H1 (cell line): ENCODE results near the gene RSPH9. TPM values are rescaled to one million over a fixed set of nuclear protein-coding genes. Genes with fewer than 3 reads are reported as not detected.

ENCODE experiments used
- CTCF ChIA-PET: fragments of 300-600 bp; sonication (Branson Sonifier 250); formaldehyde crosslinking; loops from one replicate; lab custom pipeline; 2021; ENCODE audit not compliant: partially characterized antibody; lab: Charles Lee
- POLR2A ChIA-PET: fragments of 300-600 bp; sonication (Branson Sonifier 250); formaldehyde crosslinking; loops from one replicate; lab custom pipeline; 2021; ENCODE audit warnings: inconsistent platforms; ENCODE audit not compliant: partially characterized antibody; lab: Charles Lee
- DNase-seq, 2 experiments: peaks; one replicate each; pipeline versions ENCODE4 v3.0.0 to v3.0.0-alpha.2; 2010 to 2022; ENCODE audit warnings: low spot score in 2 of 2, low read depth in 1 of 2, mixed read lengths in 1 of 2
- FAIRE-seq: peaks from 2 replicates; lab custom pipeline; 2011; peaks lifted over from hg19 to GRCh38; lab: Jason Lieb, UNC
- H2AFZ ChIP-seq: 2 replicates; pipeline ENCODE4 v1.8.1; 2012; ENCODE audit warnings: low read length, inconsistent platforms
- H2AK5ac ChIP-seq: 2 replicates; pipeline ENCODE4 v1.6.1; 2013; ENCODE audit warnings: low read depth, low read length
- H2BK120ac ChIP-seq: replicated peaks from 2 replicates; pipeline ENCODE3; 2013; ENCODE audit warnings: low read depth, low read length, inconsistent platforms
- H2BK12ac ChIP-seq: 2 replicates; pipeline ENCODE4 v1.6.1; 2013; ENCODE audit warnings: low read depth, low read length
- H2BK15ac ChIP-seq: 2 replicates; pipeline ENCODE4 v1.6.1; 2013; ENCODE audit warnings: low read length
- H2BK20ac ChIP-seq: 2 replicates; pipeline ENCODE4 v1.6.1; 2013; ENCODE audit warnings: low read length
- H2BK5ac ChIP-seq: 2 replicates; pipeline ENCODE4 v1.6.1; 2013; ENCODE audit warnings: low read depth, low read length
- H3K14ac ChIP-seq: 2 replicates; pipeline ENCODE4 v1.6.1; 2013; ENCODE audit warnings: inconsistent platforms; ENCODE audit not compliant: insufficient read length
- H3K18ac ChIP-seq: 2 replicates; pipeline ENCODE4 v1.6.1; 2013; ENCODE audit warnings: low read length; ENCODE audit errors: extremely low read depth
- H3K23ac ChIP-seq: 2 replicates; pipeline ENCODE4 v1.6.1; 2013; ENCODE audit warnings: inconsistent platforms; ENCODE audit not compliant: insufficient read length
- H3K23me2 ChIP-seq: 2 replicates; pipeline ENCODE4 v1.6.1; 2013; ENCODE audit warnings: low read depth, low read length
- H3K27ac ChIP-seq: 2 replicates; pipeline ENCODE4 v1.6.1; 2011; ENCODE audit warnings: low read depth, low read length, inconsistent platforms
- H3K27me3 ChIP-seq, 4 experiments: replicated peaks in 1 of 4; 1 replicate in 1 of 4; 2 replicates in 3 of 4; pipeline versions ENCODE4 v1.6.1 to v1.8.1; 2011 to 2013; ENCODE audit warnings: low read length in 3 of 4, mild to moderate bottlenecking in 3 of 4, inconsistent platforms in 2 of 4, mixed read lengths in 2 of 4, moderate library complexity in 1 of 4; ENCODE audit not compliant: control insufficient read depth in 3 of 4, insufficient read depth in 3 of 4; ENCODE audit errors: extremely low read depth in 1 of 4
- H3K36me3 ChIP-seq, 4 experiments: 2 replicates each; pipeline versions ENCODE4 v1.6.1 to v1.8.1; 2011 to 2013; ENCODE audit warnings: mild to moderate bottlenecking in 4 of 4, low read length in 3 of 4, moderate library complexity in 2 of 4, control low read depth in 1 of 4, inconsistent platforms in 1 of 4; ENCODE audit not compliant: insufficient read depth in 4 of 4, control insufficient read depth in 2 of 4
- H3K4ac ChIP-seq: replicated peaks from 2 replicates; pipeline ENCODE3; 2013; ENCODE audit warnings: low read length, low read depth, mixed read lengths, inconsistent platforms; ENCODE audit not compliant: insufficient read length
- H3K4me1 ChIP-seq, 4 experiments: replicated peaks in 1 of 4; 1 replicate in 1 of 4; 2 replicates in 3 of 4; pipeline versions ENCODE4 v1.6.1 to v1.8.1; 2011 to 2013; ENCODE audit warnings: low read length in 3 of 4, inconsistent platforms in 2 of 4, mixed read lengths in 1 of 4; ENCODE audit not compliant: insufficient read depth in 4 of 4, control insufficient read depth in 3 of 4
- H3K4me2 ChIP-seq, 2 experiments: 2 replicates each; pipeline versions ENCODE4 v1.6.1 to v1.8.1; 2011 to 2013; ENCODE audit warnings: low read depth in 2 of 2, low read length in 2 of 2, control low read depth in 1 of 2, inconsistent platforms in 1 of 2, mild to moderate bottlenecking in 1 of 2; ENCODE audit not compliant: insufficient read depth in 1 of 2
- H3K4me3 ChIP-seq, 4 experiments: fragments of 200-600, 300-600 bp in 1 of 4; sonication (generic), shearing (Covaris generic), sonication (Bioruptor Twin) in 1 of 4; 2 replicates each; pipeline versions ENCODE4 v1.5.1 to v1.8.1; 2011 to 2016; ENCODE audit warnings: low read length in 4 of 4, low read depth in 3 of 4, control low read depth in 2 of 4, inconsistent platforms in 2 of 4, mild to moderate bottlenecking in 2 of 4, mixed read lengths in 1 of 4, moderate library complexity in 1 of 4; ENCODE audit not compliant: insufficient read depth in 2 of 4; ENCODE audit errors: extremely low read depth in 1 of 4
- H3K56ac ChIP-seq: replicated peaks from 2 replicates; pipeline ENCODE3; 2013; ENCODE audit warnings: low read depth, mild to moderate bottlenecking, mixed read lengths, low read length, inconsistent platforms; ENCODE audit not compliant: insufficient read length
- H3K79me1 ChIP-seq: 2 replicates; pipeline ENCODE4 v1.6.1; 2013; ENCODE audit warnings: low read depth, low read length, control low read depth
- H3K79me2 ChIP-seq, 2 experiments: 2 replicates each; pipeline versions ENCODE4 v1.6.1 to v1.8.1; 2012 to 2013; ENCODE audit warnings: low read length in 2 of 2, mild to moderate bottlenecking in 2 of 2, inconsistent platforms in 1 of 2; ENCODE audit not compliant: insufficient read depth in 2 of 2, control insufficient read depth in 1 of 2
- H3K9ac ChIP-seq, 4 experiments: replicated peaks in 1 of 4; 1 replicate in 1 of 4; 2 replicates in 3 of 4; pipeline versions ENCODE4 v1.6.1 to v1.8.1; 2011 to 2013; ENCODE audit warnings: low read depth in 3 of 4, low read length in 3 of 4, control low read depth in 2 of 4, mild to moderate bottlenecking in 2 of 4, moderate library complexity in 2 of 4, inconsistent platforms in 1 of 4; ENCODE audit errors: extremely low read depth in 1 of 4
- H3K9me3 ChIP-seq, 2 experiments: 2 replicates each; pipeline versions ENCODE4 v1.6.1 to v1.8.1; 2012 to 2013; ENCODE audit warnings: mild to moderate bottlenecking in 2 of 2, moderate library complexity in 2 of 2, control low read depth in 1 of 2, inconsistent platforms in 1 of 2, low read depth in 1 of 2, low read length in 1 of 2, mixed read lengths in 1 of 2; ENCODE audit not compliant: insufficient read depth in 2 of 2
- H4K20me1 ChIP-seq, 2 experiments: replicated peaks in 1 of 2; 2 replicates each; pipeline versions ENCODE3 to v1.8.1; 2011 to 2013; ENCODE audit warnings: inconsistent platforms in 2 of 2, low read length in 2 of 2, mild to moderate bottlenecking in 1 of 2; ENCODE audit not compliant: insufficient read depth in 2 of 2, control insufficient read depth in 1 of 2
- H4K5ac ChIP-seq: 2 replicates; pipeline ENCODE4 v1.6.1; 2013; ENCODE audit warnings: low read length, low read depth, mixed read lengths, inconsistent platforms; ENCODE audit not compliant: insufficient read length
- H4K8ac ChIP-seq: 2 replicates; pipeline ENCODE4 v1.8.0; 2013; ENCODE audit warnings: mild to moderate bottlenecking, moderate library complexity, low read length, inconsistent platforms; ENCODE audit not compliant: insufficient read depth; ENCODE audit errors: extremely low read depth
- H4K91ac ChIP-seq: replicated peaks from 2 replicates; pipeline ENCODE3; 2013; ENCODE audit warnings: low read length, mixed read lengths, inconsistent platforms; ENCODE audit not compliant: insufficient read length
- CBX8 ChIP-seq: fragments of 300-800, 300-1000 bp; sonication (generic); IDR thresholded peaks from 2 replicates; pipeline ENCODE4 v1.7.1; 2016; ENCODE audit warnings: low read depth, low read length, borderline replicate concordance
- CREB1 ChIP-seq: IDR thresholded peaks from 2 replicates; pipeline ENCODE4 v1.6.1; 2012; ENCODE audit warnings: inconsistent platforms
- JUN ChIP-seq: IDR thresholded peaks from 2 replicates; pipeline ENCODE4 v1.6.1; 2011; ENCODE audit warnings: low read depth, mild to moderate bottlenecking, improper control_type of control experiment, low read length
- SAP30 ChIP-seq: fragments of 300-600 bp; sonication (generic); IDR thresholded peaks from 2 replicates; pipeline ENCODE4 v1.7.1; 2012; ENCODE audit warnings: low read length, moderate library complexity, mild to moderate bottlenecking, inconsistent platforms; ENCODE audit not compliant: insufficient read depth, insufficient replicate concordance
- SIX5 ChIP-seq: IDR thresholded peaks from 2 replicates; pipeline ENCODE4 v1.6.1; 2011; ENCODE audit warnings: mild to moderate bottlenecking, low read depth, low read length
- SRF ChIP-seq: IDR thresholded peaks from 2 replicates; pipeline ENCODE4 v1.6.1; 2011; ENCODE audit warnings: mild to moderate bottlenecking, low read depth, low read length, moderate library complexity
- TAF1 ChIP-seq: IDR thresholded peaks from 2 replicates; pipeline ENCODE4 v1.6.1; 2011; ENCODE audit warnings: mild to moderate bottlenecking, low read depth, low read length
- TEAD4 ChIP-seq: IDR thresholded peaks from 2 replicates; pipeline ENCODE4 v1.6.1; 2012; ENCODE audit warnings: low read depth, low read length, inconsistent platforms, mixed read lengths
- YY1 ChIP-seq: IDR thresholded peaks from 2 replicates; pipeline ENCODE4 v1.6.1; 2011; ENCODE audit warnings: low read depth, mild to moderate bottlenecking, low read length
- WGBS, 2 experiments: shearing (Covaris generic) in 1 of 2; methylation state at CpG; one replicate each; pipeline versions ENCODE4 v1.1.6 to v1.1.7; 2013 to 2015; ENCODE audit warnings: low lambda C conversion rate in 2 of 2, mixed read lengths in 2 of 2, inconsistent platforms in 1 of 2, low coverage in 1 of 2, missing lambda C conversion rate in 1 of 2; ENCODE audit not compliant: insufficient replicate concordance in 2 of 2, insufficient coverage in 1 of 2, insufficient read length in 1 of 2; ENCODE audit errors: extremely low coverage in 1 of 2, missing lambda C conversion rate in 1 of 2; 5-methylcytosine and 5-hydroxymethylcytosine counted together
- polyA plus RNA-seq, 7 experiments: library from polyadenylated mRNA; depleted of rRNA in 3 of 7; stranded (reverse) in 5 of 7; unstranded in 2 of 7; fragments of >200 nt in 5 of 7; fragments of 200-250 nt in 2 of 7; gene quantifications; 1 replicate in 5 of 7; 2 replicates in 1 of 7; 4 replicates in 1 of 7; pipeline versions ENCODE4 v1.2.1 to v1.2.3, GENCODE V29; 2011 to 2013; ENCODE audit warnings: missing spikeins in 2 of 7, mixed read lengths in 2 of 7
- total RNA-seq: library from RNA; stranded (reverse); fragmentation: NEBNext Ultra II Directional; extraction: Animal tissue kit (Norgen Biotek cat#: 25700); gene quantifications from 2 replicates; pipeline ENCODE4 v1.2.1, GENCODE V29; 2021
- TF ChIP-seq, protein P1 (sequence below): IDR thresholded peaks from 2 replicates; pipeline ENCODE4 v1.6.1; 2012; ENCODE audit warnings: inconsistent platforms
- TF ChIP-seq, protein P2 (sequence below): IDR thresholded peaks from 2 replicates; pipeline ENCODE4 v1.6.1; 2012; ENCODE audit warnings: low read length, inconsistent platforms

RSPH9 gene
- total and polyA plus RNA-seq, 2 of the 8 experiments (the other 6 are each of a cell fraction or from before 2014, with no cell fraction given) = 0.15 to 0.23 TPM

DNA sequence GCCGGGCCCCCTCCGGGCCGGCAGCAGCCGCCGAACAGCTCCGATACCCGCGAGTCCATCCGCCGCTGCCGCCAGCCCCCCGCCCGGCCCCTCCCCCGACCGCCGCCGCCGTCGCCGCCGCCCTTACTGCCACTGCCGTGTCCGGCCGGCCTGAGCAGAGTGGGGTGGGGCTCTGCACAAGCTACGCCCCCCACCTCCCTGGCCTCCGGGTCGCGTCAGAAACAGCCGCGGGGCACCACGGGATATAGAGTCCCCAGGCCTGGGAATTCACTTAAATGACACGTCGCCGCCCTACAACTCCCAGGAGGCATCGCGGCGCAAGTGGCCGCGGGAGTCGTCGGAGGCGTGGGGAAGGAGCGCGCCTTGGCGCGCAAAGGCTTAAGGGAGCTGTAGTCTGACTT lies 15.7 kb upstream of the RSPH9 start, which contains the start of gene GTPBP2:
Gene GTPBP2 (minus strand): TSS at position 161 of the 401 bp plus-strand sequence. CDS start 102 bp downstream, at position 59.
- peak; percentile 24 for FAIRE-seq
- peak within 1 kb of the TSS; percentile 98 for H2BK12ac ChIP-seq
- CTCF ChIA-PET = interaction anchor here (0.6 to 2.1 kb wide), 4 partner anchors 20 to 322 kb away, joined by 3 to 5 read pairs (median 4); no protein-coding TSS in a partner anchor
- TF ChIP-seq, protein P1, sequence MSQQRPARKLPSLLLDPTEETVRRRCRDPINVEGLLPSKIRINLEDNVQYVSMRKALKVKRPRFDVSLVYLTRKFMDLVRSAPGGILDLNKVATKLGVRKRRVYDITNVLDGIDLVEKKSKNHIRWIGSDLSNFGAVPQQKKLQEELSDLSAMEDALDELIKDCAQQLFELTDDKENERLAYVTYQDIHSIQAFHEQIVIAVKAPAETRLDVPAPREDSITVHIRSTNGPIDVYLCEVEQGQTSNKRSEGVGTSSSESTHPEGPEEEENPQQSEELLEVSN = no peak
- TF ChIP-seq YY1 = no peak
- no peak for TF ChIP-seq TEAD4
- TF ChIP-seq, protein P2, sequence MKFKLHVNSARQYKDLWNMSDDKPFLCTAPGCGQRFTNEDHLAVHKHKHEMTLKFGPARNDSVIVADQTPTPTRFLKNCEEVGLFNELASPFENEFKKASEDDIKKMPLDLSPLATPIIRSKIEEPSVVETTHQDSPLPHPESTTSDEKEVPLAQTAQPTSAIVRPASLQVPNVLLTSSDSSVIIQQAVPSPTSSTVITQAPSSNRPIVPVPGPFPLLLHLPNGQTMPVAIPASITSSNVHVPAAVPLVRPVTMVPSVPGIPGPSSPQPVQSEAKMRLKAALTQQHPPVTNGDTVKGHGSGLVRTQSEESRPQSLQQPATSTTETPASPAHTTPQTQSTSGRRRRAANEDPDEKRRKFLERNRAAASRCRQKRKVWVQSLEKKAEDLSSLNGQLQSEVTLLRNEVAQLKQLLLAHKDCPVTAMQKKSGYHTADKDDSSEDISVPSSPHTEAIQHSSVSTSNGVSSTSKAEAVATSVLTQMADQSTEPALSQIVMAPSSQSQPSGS = no peak
- no peak for TF ChIP-seq SAP30
- TF ChIP-seq CBX8 = no peak
- TF ChIP-seq SIX5 = peak; percentile 93
- TF ChIP-seq CREB1 = peak; percentile 93
- no peak for TF ChIP-seq JUN
- peak; percentile 32; the same call in 1 of the 2 replicates for TF ChIP-seq TAF1
- no peak for TF ChIP-seq SRF

More for the DNA sequence above, 15.7 kb upstream of the RSPH9 start, which contains the start of gene GTPBP2:
- peaks cover 14 to 26% (median 20%) of the 10 kb centered on the region in 4 experiments for H3K36me3 ChIP-seq
- peak within 1 kb of the TSS; percentile 84 for H3K4me2 ChIP-seq
- peak within 1 kb of the TSS; percentile 87 for H2AFZ ChIP-seq
- H4K5ac ChIP-seq = peak within 1 kb of the TSS; percentile 95
- peak within 1 kb of the TSS; percentile 98 for H2BK15ac ChIP-seq
- H3K27me3 ChIP-seq = no peaks in the 10 kb centered on the region
- peaks cover 0 to 7% of the 10 kb centered on the region in 2 experiments for H4K20me1 ChIP-seq
- WGBS, 2 experiments = 1% methylated on average over 34 of the region's 46 CpGs; no CpG with 5 or more reads in 1 of the 2 experiments
- H3K4ac ChIP-seq = peak within 1 kb of the TSS; percentile 100
- H3K56ac ChIP-seq = peak within 1 kb of the TSS; percentile 93
- H4K91ac ChIP-seq = peak within 1 kb of the TSS; percentile 95
- peaks cover 0 to 18% of the 10 kb centered on the region in 2 experiments; a peak in 2 of 4 replicates for H3K79me2 ChIP-seq
- DNase-seq = peak; percentile 94 to 97
- H2BK5ac ChIP-seq = peak within 1 kb of the TSS; percentile 98
- H3K79me1 ChIP-seq = peaks cover 8% of the 10 kb centered on the region
- peak within 1 kb of the TSS; percentile 99 for H2BK120ac ChIP-seq
- no peak within 1 kb of the TSS for H3K23ac ChIP-seq
- H3K18ac ChIP-seq = peak within 1 kb of the TSS; percentile 98
- H3K9ac ChIP-seq = peak within 1 kb of the TSS; percentile 82 to 90 (median 88)
- peaks cover 9% of the 10 kb centered on the region for H3K23me2 ChIP-seq
- peak within 1 kb of the TSS; percentile 6 for H3K14ac ChIP-seq
- peak within 1 kb of the TSS; percentile 90 for H3K27ac ChIP-seq
- H2AK5ac ChIP-seq = peak within 1 kb of the TSS; percentile 45
- H3K9me3 ChIP-seq = no peaks in the 10 kb centered on the region
- no peak within 1 kb of the TSS; the same call in 1 of the 2 replicates for H2BK20ac ChIP-seq
- peaks cover 0 to 4% (median 0%) of the 10 kb centered on the region in 4 experiments; a peak in 3 of 7 replicates for H3K4me1 ChIP-seq
- peak within 1 kb of the TSS; percentile 59 to 89 (median 78) for H3K4me3 ChIP-seq
- POLR2A ChIA-PET = interaction anchor here (0.6 to 4.7 kb wide), 38 partner anchors 10 to 628 kb away, joined by 3 to 79 read pairs (median 6); partner anchors contain the start of genes HSP90AB1, MRPS18A, POLH and POLR1C
- H4K8ac ChIP-seq = peak within 1 kb of the TSS; percentile 95
